Testis (tissue), 3 donors: ENCODE measurements around the gene RPAP2. TPM values are rescaled to one million over a fixed set of nuclear protein-coding genes. Genes with fewer than 3 reads are reported as not detected.
"Not testable (repeated sequence)": the region's sequence is repeated elsewhere in the genome, so short reads cannot be mapped to it uniquely, and the experiment has no call there.

Experiments
- DNase-seq: peaks from one replicate; pipeline ENCODE4 v3.0.0-alpha.2; 2019
- H3K27ac ChIP-seq, 2 donors: fragments of 200-600 bp; sonication (generic); one replicate each; pipeline ENCODE4 v1.5.1; 2019
- H3K27me3 ChIP-seq: fragments of 200-600 bp; sonication (generic); one replicate; pipeline ENCODE4 v1.5.1; 2019
- H3K36me3 ChIP-seq: fragments of 200-600 bp; sonication (generic); one replicate; pipeline ENCODE4 v1.5.1; 2017; ENCODE audit warnings: low read depth; ENCODE audit errors: missing control alignments
- H3K4me1 ChIP-seq: fragments of 200-600 bp; sonication (generic); one replicate; pipeline ENCODE4 v1.5.1; 2019
- H3K4me3 ChIP-seq, 2 donors: fragments of 200-600 bp; sonication (generic); one replicate each; pipeline ENCODE4 v1.5.1; 2017 to 2019
- H3K9me3 ChIP-seq: fragments of 200-600 bp; sonication (generic); one replicate; pipeline ENCODE4 v1.5.1; 2017
- POLR2A ChIP-seq: fragments of 450-650 bp; IDR thresholded peaks from one replicate; pipeline ENCODE4 v1.6.1; 2017; ENCODE audit warnings: antibody characterized with exemption, mild to moderate bottlenecking, moderate library complexity
- WGBS, 2 donors: methylation state at CpG; one replicate each; pipeline ENCODE4 v1.1.5; 2018; 5-methylcytosine and 5-hydroxymethylcytosine counted together
- intact Hi-C: fragments of 100-400 bp; cut with DNase I; formaldehyde crosslinking; loops from one replicate; pipeline ENCODE4 v1.15.1; 2023; ENCODE audit warnings: low total_unique reads
- polyA plus RNA-seq: library from polyadenylated mRNA; stranded (reverse); fragments of 350-450 nt; fragmentation: Illumina TruSeq; extraction: RNeasy Lipid Tissue Mini Kit (QIAGEN cat#74804); gene quantifications from one replicate; pipeline ENCODE4 v1.2.3, GENCODE V29; 2014; ENCODE audit warnings: low read depth, low replicate concordance; ENCODE audit not compliant: insufficient read depth
- total RNA-seq, 2 donors: library from RNA; depleted of rRNA; stranded (reverse); fragments of >200 nt; gene quantifications; one replicate each; pipeline ENCODE4 v1.2.3, GENCODE V29; 2016
- TF ChIP-seq, protein P1 (sequence below), 3 experiments: fragments of 450-650 bp in 2 of 3; fragments of 200-600 bp in 1 of 3; sonication (generic) in 1 of 3; IDR thresholded peaks; one replicate each; pipeline ENCODE4 v1.5.1; 2016 to 2019; ENCODE audit warnings: antibody characterized with exemption in 3 of 3, mild to moderate bottlenecking in 2 of 3, moderate library complexity in 1 of 3

Gene RPAP2
- total and polyA plus RNA-seq, 3 donors from 2014 or later = 5.8 to 14.5 (median 6.1) TPM

DNA sequence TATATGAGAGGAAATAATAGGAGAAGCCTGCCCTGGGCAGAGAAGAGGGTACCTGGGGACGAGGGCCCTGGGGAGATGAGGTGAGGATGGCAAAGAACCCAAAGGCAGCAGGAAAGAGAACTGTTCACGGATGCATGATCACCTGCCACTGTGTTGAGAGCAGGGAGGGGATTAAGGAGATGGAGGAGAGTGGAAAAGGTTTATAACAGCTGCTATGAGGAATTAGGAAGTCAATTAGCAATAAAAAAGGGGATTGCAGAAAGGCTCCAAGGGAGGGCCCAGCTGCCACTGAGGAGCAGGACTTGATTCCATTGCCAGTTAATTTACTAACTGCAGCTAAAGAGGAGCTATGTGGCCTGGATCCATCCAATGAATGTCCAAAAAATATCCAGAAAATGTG is 126.8 kb downstream of the RPAP2 start:
- no peaks in the 10 kb centered on the region for H3K4me1 ChIP-seq
- H3K4me3 ChIP-seq = no peak overlapping the region
- no peaks in the 10 kb centered on the region for H3K9me3 ChIP-seq
- no peak for TF ChIP-seq POLR2A
- TF ChIP-seq, protein P1, sequence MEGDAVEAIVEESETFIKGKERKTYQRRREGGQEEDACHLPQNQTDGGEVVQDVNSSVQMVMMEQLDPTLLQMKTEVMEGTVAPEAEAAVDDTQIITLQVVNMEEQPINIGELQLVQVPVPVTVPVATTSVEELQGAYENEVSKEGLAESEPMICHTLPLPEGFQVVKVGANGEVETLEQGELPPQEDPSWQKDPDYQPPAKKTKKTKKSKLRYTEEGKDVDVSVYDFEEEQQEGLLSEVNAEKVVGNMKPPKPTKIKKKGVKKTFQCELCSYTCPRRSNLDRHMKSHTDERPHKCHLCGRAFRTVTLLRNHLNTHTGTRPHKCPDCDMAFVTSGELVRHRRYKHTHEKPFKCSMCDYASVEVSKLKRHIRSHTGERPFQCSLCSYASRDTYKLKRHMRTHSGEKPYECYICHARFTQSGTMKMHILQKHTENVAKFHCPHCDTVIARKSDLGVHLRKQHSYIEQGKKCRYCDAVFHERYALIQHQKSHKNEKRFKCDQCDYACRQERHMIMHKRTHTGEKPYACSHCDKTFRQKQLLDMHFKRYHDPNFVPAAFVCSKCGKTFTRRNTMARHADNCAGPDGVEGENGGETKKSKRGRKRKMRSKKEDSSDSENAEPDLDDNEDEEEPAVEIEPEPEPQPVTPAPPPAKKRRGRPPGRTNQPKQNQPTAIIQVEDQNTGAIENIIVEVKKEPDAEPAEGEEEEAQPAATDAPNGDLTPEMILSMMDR (IDR thresholded peaks at IDR 0.05) = no peak
- no peak overlapping the region for H3K27ac ChIP-seq
- intact Hi-C loops = no loop called here
- WGBS, 2 donors = 80% methylated on average over 2 of the region's 2 CpGs
- H3K27me3 ChIP-seq = no peaks in the 10 kb centered on the region
- DNase-seq = no peak
- H3K36me3 ChIP-seq = no peaks in the 10 kb centered on the region

DNA sequence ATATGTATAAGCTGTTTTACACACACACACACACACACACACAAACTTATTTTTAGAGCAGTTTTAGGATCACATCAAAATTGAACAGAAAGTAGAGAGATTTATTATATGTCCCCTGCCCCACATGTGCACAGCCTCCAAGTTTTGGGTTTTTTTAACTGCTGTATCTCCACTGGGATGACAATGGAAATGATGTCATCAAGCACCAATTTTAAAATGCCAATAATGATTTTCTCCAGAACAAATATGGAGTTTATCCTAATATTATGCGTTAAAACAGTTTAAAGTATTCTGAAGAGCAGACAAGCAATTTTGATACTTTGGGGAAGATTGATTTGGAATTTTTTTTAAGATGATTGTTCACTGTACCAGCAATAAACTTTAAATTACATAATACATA is 131.2 kb downstream of the RPAP2 start:
- Histone ChIP-seq H3K36me3 (no peaks in the 10 kb centered on the region), H3K9me3 (no peaks in the 10 kb centered on the region), H3K27me3 (no peaks in the 10 kb centered on the region), H3K27ac (no peak overlapping the region), H3K4me3 (no peak overlapping the region), H3K4me1 (no peaks in the 10 kb centered on the region)
- 79 to 91% methylated on average over 1 of the region's 1 CpG for WGBS, 2 donors
- DNase-seq = no peak
- intact Hi-C loops = no loop called here
- TF ChIP-seq, protein P1 (IDR thresholded peaks at IDR 0.05) = no peak
- TF ChIP-seq POLR2A = no peak

DNA sequence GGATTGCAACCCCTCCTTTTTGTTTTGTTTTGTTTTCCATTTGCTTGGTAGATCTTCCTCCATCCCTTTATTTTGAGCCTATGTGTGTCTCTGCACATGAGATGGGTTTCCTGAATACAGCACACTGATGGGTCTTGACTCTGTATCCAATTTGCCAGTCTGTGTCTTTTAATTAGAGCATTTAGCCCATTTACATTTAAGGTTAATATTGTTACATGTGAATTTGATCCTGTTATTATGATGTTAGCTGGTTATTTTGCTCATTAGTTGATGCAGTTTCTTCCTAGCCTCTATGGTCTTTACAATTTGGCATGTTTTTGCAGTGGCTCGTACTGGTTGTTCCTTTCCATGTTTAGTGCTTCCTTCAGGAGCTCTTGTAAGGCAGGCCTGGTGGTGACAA is 135.7 kb downstream of the RPAP2 start:
- H3K9me3 ChIP-seq, H3K36me3 ChIP-seq, H3K4me1 ChIP-seq, DNase-seq, H3K27ac ChIP-seq, intact Hi-C loops, H3K4me3 ChIP-seq, H3K27me3 ChIP-seq: not testable (repeated sequence)
- WGBS, 2 donors = 92% methylated on average over 1 of the region's 1 CpG

DNA sequence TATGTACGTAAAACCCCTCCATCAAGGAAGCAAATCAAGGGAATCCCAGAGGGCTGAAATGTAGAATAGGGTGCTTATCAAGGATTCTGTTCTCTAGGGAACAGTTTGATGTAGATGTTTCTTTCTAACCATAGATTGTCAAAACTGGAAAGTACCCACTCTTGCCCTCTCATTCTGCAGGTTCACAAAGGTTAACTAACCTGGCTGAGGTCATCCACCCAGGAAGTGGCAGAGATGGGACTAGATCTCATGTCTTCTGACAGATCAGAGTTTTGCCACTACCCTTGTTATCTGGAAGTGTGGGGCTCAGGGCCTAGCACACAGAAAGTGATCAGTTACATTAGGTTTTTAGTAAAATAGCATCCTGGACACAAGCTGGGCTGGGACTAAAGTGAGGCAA is 140.4 kb downstream of the RPAP2 start:
- H3K27ac ChIP-seq = no peak overlapping the region
- H3K9me3 ChIP-seq = no peaks in the 10 kb centered on the region
- TF ChIP-seq, protein P1 (IDR thresholded peaks at IDR 0.05) = no peak
- TF ChIP-seq POLR2A = no peak
- no peaks in the 10 kb centered on the region for H3K27me3 ChIP-seq
- DNase-seq = no peak
- no peaks in the 10 kb centered on the region for H3K4me1 ChIP-seq
- no peak overlapping the region for H3K4me3 ChIP-seq
- intact Hi-C loops = no loop called here
- 65 to 100% methylated on average over 1 of the region's 1 CpG for WGBS, 2 donors
- no peaks in the 10 kb centered on the region for H3K36me3 ChIP-seq

DNA sequence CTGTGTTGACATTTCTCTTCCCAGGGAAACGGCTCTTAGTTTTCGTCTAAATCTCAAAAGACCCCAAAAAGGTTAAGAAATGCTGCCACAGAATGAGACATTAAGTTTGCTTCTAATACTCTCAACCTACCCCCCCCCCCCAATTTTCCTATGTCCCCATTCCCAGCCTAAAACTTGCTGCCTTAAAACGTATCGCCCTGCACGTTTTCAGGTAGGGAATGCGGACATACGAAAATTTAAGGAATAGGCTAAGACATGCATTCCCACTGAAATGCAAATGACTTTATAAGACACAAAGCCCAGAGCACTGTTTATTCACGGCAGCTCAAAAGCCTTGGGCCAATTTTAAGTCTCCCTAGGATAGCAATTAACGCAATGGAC is 142.4 kb downstream of the RPAP2 start:
- Histone ChIP-seq H3K4me3 (peak overlapping the region; percentile 44 to 49), H3K27ac (no peak overlapping the region), H3K27me3 (no peaks in the 10 kb centered on the region), H3K36me3 (no peaks in the 10 kb centered on the region), H3K9me3 (no peaks in the 10 kb centered on the region), H3K4me1 (peaks cover under 1% of the 10 kb centered on the region)
- no peak for DNase-seq
- intact Hi-C loops = no loop called here
- WGBS, 2 donors = 53 to 75% methylated on average over 9 of the region's 9 CpGs
- TF ChIP-seq POLR2A = no peak
- TF ChIP-seq, protein P1 (IDR thresholded peaks at IDR 0.05) = no peak
